Liver (tissue), 9 donors: ENCODE measurements around the gene NEK10. TPM values are rescaled to one million over a fixed set of nuclear protein-coding genes. Genes with fewer than 3 reads are reported as not detected.

Experiments
- DNase-seq: peaks from one replicate; pipeline ENCODE4 v3.0.0-alpha.2; 2017; ENCODE audit warnings: low spot score
- H3K27ac ChIP-seq, 2 donors: one replicate each; pipeline ENCODE4 v1.7.0; 2013; ENCODE audit warnings: inconsistent platforms in 2 of 2, low read length in 2 of 2, control low read depth in 1 of 2, low read depth in 1 of 2, mild to moderate bottlenecking in 1 of 2
- H3K27me3 ChIP-seq, 4 donors: one replicate each; pipeline versions ENCODE4 v1.6.1 to v1.7.0; 2013; ENCODE audit warnings: low read length in 3 of 4, inconsistent platforms in 1 of 4, mild to moderate bottlenecking in 1 of 4, moderate library complexity in 1 of 4; ENCODE audit not compliant: control insufficient read depth in 4 of 4, insufficient read depth in 4 of 4
- H3K36me3 ChIP-seq, 4 donors: one replicate each; pipeline versions ENCODE4 v1.6.1 to v1.7.0; 2013; ENCODE audit warnings: low read length in 3 of 4, mild to moderate bottlenecking in 3 of 4, low read depth in 1 of 4, moderate library complexity in 1 of 4; ENCODE audit not compliant: control insufficient read depth in 4 of 4, insufficient read depth in 3 of 4
- H3K4me1 ChIP-seq, 4 donors: one replicate each; pipeline versions ENCODE4 v1.6.1 to v1.7.0; 2013; ENCODE audit warnings: low read length in 3 of 4, mild to moderate bottlenecking in 3 of 4, moderate library complexity in 1 of 4; ENCODE audit not compliant: control insufficient read depth in 4 of 4, insufficient read depth in 4 of 4
- H3K4me3 ChIP-seq, 3 donors: one replicate each; pipeline versions ENCODE4 v1.6.1 to v1.7.0; 2013; ENCODE audit warnings: low read length in 3 of 3, control low read depth in 1 of 3, low read depth in 1 of 3, mild to moderate bottlenecking in 1 of 3
- H3K9ac ChIP-seq, 2 donors: one replicate each; pipeline ENCODE4 v1.7.0; 2013; ENCODE audit warnings: low read length in 2 of 2, mild to moderate bottlenecking in 2 of 2, moderate library complexity in 2 of 2, control low read depth in 1 of 2, low read depth in 1 of 2
- H3K9me3 ChIP-seq, 4 donors: one replicate each; pipeline versions ENCODE4 v1.6.1 to v1.7.0; 2013; ENCODE audit warnings: low read length in 3 of 4; ENCODE audit not compliant: control insufficient read depth in 4 of 4
- FOXA1 ChIP-seq: IDR thresholded peaks from 2 replicates; pipeline ENCODE4 v1.6.1; 2016; ENCODE audit warnings: antibody characterized with exemption
- FOXA2 ChIP-seq: IDR thresholded peaks from 2 replicates; pipeline ENCODE4 v1.6.1; 2016; ENCODE audit warnings: antibody characterized with exemption
- GABPA ChIP-seq, 2 donors: IDR thresholded peaks in 1 of 2; conservative IDR thresholded peaks in 1 of 2; 2 replicates each; pipeline ENCODE4 v1.6.1; 2016; ENCODE audit warnings: antibody characterized with exemption in 2 of 2, mild to moderate bottlenecking in 1 of 2, moderate library complexity in 1 of 2
- HNF4A ChIP-seq, 2 donors: conservative IDR thresholded peaks; 2 replicates each; pipeline ENCODE4 v1.6.1; 2016; ENCODE audit warnings: antibody characterized with exemption in 2 of 2, mild to moderate bottlenecking in 2 of 2
- JUND ChIP-seq, 2 donors: IDR thresholded peaks; 2 replicates each; pipeline ENCODE4 v1.6.1; 2016; ENCODE audit warnings: antibody characterized with exemption in 2 of 2
- NR2F2 ChIP-seq: IDR thresholded peaks from 2 replicates; pipeline ENCODE4 v1.6.1; 2016; ENCODE audit warnings: antibody characterized with exemption
- RAD21 ChIP-seq, 2 donors: IDR thresholded peaks; 2 replicates each; pipeline ENCODE4 v1.6.1; 2016; ENCODE audit warnings: antibody characterized with exemption in 2 of 2, mild to moderate bottlenecking in 2 of 2
- RXRA ChIP-seq, 2 donors: IDR thresholded peaks; 2 replicates each; pipeline ENCODE4 v1.6.1; 2017 to 2018; ENCODE audit warnings: antibody characterized with exemption in 2 of 2, mild to moderate bottlenecking in 1 of 2
- TAF1 ChIP-seq: conservative IDR thresholded peaks from 2 replicates; pipeline ENCODE4 v1.6.1; 2016; ENCODE audit warnings: antibody characterized with exemption, mild to moderate bottlenecking
- YY1 ChIP-seq: IDR thresholded peaks from 2 replicates; pipeline ENCODE4 v1.6.1; 2016; ENCODE audit warnings: antibody characterized with exemption, mild to moderate bottlenecking
- polyA plus RNA-seq, 2 donors: library from polyadenylated mRNA; stranded (reverse) in 1 of 2; unstranded in 1 of 2; fragments of 200-250 nt in 1 of 2; fragments of >200 nt in 1 of 2; fragmentation: Nextera tagmentation in 1 of 2; extraction: Ambion mirVana in 1 of 2; gene quantifications; one replicate each; pipeline versions ENCODE4 v1.2.1 to v1.2.3, GENCODE V29; 2013 to 2015
- total RNA-seq, 2 donors: library from RNA; depleted of rRNA; stranded (reverse); fragments of >200 nt; gene quantifications; one replicate each; pipeline ENCODE4 v1.2.3, GENCODE V29; 2014
- TF ChIP-seq, protein P1 (sequence below): IDR thresholded peaks from 2 replicates; pipeline ENCODE4 v1.6.1; 2016; ENCODE audit warnings: antibody characterized with exemption
- TF ChIP-seq, protein P2 (sequence below): IDR thresholded peaks from 2 replicates; pipeline ENCODE4 v1.6.1; 2016; ENCODE audit warnings: antibody characterized with exemption, mild to moderate bottlenecking
- TF ChIP-seq, protein P3 (sequence below): IDR thresholded peaks from 2 replicates; pipeline ENCODE4 v1.6.1; 2016; ENCODE audit warnings: antibody characterized with exemption
- TF ChIP-seq, protein P4 (sequence below): IDR thresholded peaks from 2 replicates; pipeline ENCODE4 v1.6.1; 2016; ENCODE audit warnings: antibody characterized with exemption
- TF ChIP-seq, protein P5 (sequence below): fragments of 150-350 bp; IDR thresholded peaks from 2 replicates; pipeline ENCODE4 v1.5.1; 2017; ENCODE audit warnings: improper control_type of control experiment, low read depth, low read length; ENCODE audit not compliant: missing input control
- donor health status: healthy.
- donor health status: healthy.
- donor health status: healthy.
- donor health status: healthy.
- donor health status: healthy.

The NEK10 gene
- total and polyA plus RNA-seq, 4 donors = 0.23 to 2.1 (median 0.70) TPM; not detected in 1

DNA sequence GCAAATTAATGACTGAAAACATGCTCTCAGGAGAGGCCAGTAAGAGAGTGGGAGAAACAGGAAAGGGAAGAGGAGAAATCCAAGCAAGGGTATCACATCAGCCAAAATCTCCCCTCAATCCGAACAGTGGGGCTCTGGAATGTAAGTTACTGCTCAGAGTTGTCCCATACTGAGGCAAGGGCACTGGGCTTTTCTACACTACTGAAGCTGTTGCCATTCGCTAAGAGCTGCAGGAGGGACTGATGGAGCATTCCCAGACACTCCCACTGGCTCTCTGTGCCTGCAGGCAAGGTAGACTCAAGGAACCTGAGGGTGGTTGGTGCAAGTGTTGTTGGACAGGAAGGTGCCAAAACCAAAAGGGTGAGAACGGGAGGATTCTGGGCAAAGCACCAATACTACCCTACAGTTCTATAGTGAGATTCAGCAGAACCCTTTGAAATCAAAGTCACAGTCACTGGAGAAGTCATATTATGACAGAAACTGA, 46.1 kb downstream of the NEK10 start (continued):
- TF ChIP-seq, protein P1, sequence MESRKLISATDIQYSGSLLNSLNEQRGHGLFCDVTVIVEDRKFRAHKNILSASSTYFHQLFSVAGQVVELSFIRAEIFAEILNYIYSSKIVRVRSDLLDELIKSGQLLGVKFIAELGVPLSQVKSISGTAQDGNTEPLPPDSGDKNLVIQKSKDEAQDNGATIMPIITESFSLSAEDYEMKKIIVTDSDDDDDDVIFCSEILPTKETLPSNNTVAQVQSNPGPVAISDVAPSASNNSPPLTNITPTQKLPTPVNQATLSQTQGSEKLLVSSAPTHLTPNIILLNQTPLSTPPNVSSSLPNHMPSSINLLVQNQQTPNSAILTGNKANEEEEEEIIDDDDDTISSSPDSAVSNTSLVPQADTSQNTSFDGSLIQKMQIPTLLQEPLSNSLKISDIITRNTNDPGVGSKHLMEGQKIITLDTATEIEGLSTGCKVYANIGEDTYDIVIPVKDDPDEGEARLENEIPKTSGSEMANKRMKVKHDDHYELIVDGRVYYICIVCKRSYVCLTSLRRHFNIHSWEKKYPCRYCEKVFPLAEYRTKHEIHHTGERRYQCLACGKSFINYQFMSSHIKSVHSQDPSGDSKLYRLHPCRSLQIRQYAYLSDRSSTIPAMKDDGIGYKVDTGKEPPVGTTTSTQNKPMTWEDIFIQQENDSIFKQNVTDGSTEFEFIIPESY = no peak
- no peak for TF ChIP-seq RXRA (IDR thresholded peaks at IDR 0.05)
- TF ChIP-seq RAD21 (IDR thresholded peaks at IDR 0.05) = no peak
- TF ChIP-seq GABPA (IDR thresholded peaks at IDR 0.05 in 1 of 2, conservative IDR thresholded peaks at IDR 0.05 in 1 of 2) = no peak
- no peak for TF ChIP-seq FOXA2
- no peak for TF ChIP-seq JUND (IDR thresholded peaks at IDR 0.05)
- no peak for TF ChIP-seq HNF4A (conservative IDR thresholded peaks at IDR 0.05)

DNA sequence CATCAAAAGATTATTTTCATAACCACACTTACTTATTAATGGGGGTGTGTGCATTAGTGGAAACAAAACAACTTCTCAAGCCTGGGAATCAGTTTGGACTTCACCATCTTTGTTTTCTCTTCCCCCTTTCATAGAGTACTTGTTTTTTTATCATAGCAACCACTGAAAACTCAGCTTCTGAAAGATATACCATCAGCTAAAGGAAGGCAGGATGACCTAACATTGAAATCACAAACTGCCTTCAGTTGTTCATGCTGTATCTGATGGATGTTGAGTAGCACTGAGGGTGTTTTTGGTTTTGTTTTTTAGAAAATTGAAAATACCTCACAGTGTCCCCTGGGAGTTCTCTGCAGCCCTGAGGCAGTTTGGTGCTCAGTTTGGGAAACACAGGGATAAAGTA, 46.5 kb downstream of the NEK10 start:
- Histone ChIP-seq H3K36me3 (no peaks in the 10 kb centered on the region), H3K27me3 (no peaks in the 10 kb centered on the region), H3K9ac (no peak overlapping the region), H3K4me3 (no peak overlapping the region), H3K9me3 (no peaks in the 10 kb centered on the region), H3K27ac (no peak overlapping the region), H3K4me1 (peaks cover 0 to 14% (median 13%) of the 10 kb centered on the region in 4 donors)
- TF ChIP-seq JUND (IDR thresholded peaks at IDR 0.05) (no peak), NR2F2 (no peak), GABPA (IDR thresholded peaks at IDR 0.05 in 1 of 2, conservative IDR thresholded peaks at IDR 0.05 in 1 of 2) (no peak), HNF4A (conservative IDR thresholded peaks at IDR 0.05) (no peak), FOXA1 (no peak), RXRA (IDR thresholded peaks at IDR 0.05) (no peak), TAF1 (no peak), FOXA2 (no peak), YY1 (no peak)
- TF ChIP-seq, protein P1 = no peak
- TF ChIP-seq, protein P2, sequence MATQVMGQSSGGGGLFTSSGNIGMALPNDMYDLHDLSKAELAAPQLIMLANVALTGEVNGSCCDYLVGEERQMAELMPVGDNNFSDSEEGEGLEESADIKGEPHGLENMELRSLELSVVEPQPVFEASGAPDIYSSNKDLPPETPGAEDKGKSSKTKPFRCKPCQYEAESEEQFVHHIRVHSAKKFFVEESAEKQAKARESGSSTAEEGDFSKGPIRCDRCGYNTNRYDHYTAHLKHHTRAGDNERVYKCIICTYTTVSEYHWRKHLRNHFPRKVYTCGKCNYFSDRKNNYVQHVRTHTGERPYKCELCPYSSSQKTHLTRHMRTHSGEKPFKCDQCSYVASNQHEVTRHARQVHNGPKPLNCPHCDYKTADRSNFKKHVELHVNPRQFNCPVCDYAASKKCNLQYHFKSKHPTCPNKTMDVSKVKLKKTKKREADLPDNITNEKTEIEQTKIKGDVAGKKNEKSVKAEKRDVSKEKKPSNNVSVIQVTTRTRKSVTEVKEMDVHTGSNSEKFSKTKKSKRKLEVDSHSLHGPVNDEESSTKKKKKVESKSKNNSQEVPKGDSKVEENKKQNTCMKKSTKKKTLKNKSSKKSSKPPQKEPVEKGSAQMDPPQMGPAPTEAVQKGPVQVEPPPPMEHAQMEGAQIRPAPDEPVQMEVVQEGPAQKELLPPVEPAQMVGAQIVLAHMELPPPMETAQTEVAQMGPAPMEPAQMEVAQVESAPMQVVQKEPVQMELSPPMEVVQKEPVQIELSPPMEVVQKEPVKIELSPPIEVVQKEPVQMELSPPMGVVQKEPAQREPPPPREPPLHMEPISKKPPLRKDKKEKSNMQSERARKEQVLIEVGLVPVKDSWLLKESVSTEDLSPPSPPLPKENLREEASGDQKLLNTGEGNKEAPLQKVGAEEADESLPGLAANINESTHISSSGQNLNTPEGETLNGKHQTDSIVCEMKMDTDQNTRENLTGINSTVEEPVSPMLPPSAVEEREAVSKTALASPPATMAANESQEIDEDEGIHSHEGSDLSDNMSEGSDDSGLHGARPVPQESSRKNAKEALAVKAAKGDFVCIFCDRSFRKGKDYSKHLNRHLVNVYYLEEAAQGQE = no peak
- TF ChIP-seq, protein P3, sequence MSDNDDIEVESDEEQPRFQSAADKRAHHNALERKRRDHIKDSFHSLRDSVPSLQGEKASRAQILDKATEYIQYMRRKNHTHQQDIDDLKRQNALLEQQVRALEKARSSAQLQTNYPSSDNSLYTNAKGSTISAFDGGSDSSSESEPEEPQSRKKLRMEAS = no peak
- TF ChIP-seq, protein P4, sequence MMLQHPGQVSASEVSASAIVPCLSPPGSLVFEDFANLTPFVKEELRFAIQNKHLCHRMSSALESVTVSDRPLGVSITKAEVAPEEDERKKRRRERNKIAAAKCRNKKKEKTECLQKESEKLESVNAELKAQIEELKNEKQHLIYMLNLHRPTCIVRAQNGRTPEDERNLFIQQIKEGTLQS = no peak
- TF ChIP-seq, protein P5, sequence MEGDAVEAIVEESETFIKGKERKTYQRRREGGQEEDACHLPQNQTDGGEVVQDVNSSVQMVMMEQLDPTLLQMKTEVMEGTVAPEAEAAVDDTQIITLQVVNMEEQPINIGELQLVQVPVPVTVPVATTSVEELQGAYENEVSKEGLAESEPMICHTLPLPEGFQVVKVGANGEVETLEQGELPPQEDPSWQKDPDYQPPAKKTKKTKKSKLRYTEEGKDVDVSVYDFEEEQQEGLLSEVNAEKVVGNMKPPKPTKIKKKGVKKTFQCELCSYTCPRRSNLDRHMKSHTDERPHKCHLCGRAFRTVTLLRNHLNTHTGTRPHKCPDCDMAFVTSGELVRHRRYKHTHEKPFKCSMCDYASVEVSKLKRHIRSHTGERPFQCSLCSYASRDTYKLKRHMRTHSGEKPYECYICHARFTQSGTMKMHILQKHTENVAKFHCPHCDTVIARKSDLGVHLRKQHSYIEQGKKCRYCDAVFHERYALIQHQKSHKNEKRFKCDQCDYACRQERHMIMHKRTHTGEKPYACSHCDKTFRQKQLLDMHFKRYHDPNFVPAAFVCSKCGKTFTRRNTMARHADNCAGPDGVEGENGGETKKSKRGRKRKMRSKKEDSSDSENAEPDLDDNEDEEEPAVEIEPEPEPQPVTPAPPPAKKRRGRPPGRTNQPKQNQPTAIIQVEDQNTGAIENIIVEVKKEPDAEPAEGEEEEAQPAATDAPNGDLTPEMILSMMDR = no peak
- DNase-seq = no peak
